ENCODE measurements around the gene APP.

APP gene

DNA sequence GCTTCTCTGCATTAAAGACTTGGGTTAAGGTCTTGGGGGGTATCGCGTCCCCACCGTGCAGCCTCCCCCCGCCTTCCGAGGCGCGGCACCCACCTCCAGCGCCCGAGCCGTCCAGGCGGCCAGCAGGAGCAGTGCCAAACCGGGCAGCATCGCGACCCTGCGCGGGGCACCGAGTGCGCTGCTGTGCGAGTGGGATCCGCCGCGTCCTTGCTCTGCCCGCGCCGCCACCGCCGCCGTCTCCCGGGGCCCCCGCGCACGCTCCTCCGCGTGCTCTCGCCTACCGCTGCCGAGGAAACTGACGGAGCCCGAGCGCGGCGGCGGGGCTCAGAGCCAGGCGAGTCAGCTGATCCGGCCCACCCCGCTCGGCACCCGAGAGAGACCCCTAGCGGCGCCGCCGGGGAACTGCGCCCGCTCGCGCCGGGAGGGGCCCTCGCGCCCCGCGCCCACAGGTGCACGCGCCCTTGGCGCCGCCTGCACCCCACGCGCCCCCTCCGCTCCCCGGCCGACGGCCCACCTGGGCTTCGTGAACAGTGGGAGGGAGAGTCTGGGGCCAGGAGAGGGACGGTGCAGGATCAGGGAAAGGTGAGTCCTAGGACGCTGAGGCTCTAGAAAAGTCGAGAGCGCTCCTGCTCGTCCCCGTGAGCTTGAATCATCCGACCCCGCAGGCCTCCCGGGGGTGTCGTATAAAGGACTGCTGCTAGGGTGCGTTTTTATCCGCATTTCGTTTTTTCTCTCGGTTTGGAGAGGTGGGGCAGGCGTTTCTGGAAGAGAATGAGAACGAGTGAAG lies at the start of gene APP:
TSS of gene APP (minus strand) at position 300 of the 787 bp plus-strand sequence. CDS start at position 150, 150 bp downstream.
- peak within 1 kb of the TSS; percentile 57 to 94 (median 88) for H3K27ac ChIP-seq
- H3K4me3 ChIP-seq, result peak within 1 kb of the TSS; percentile 72 to 90 (median 83)

DNA sequence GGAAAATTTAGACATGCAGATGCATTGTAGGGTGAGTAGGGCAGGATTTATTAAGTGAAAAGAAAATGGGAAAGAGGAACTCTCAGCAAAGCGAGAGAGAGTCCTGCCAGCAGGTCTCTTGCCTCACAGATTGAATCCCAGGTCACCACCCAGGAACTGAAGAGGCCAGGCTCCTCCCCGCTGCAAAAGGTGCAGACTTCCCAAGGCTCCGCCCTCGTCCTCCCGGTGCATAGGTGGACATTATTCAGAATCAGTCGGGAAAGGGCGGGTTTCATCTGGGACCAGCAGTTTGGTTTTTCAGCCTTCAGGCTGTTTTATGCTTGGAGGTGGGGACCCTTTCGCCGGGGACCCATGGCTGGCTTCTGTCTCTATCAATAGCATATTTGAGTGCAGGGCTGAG lies 41.6 kb upstream of the APP start:
- no peak overlapping the region for H3K4me3 ChIP-seq
- no peak overlapping the region for H3K27ac ChIP-seq

DNA sequence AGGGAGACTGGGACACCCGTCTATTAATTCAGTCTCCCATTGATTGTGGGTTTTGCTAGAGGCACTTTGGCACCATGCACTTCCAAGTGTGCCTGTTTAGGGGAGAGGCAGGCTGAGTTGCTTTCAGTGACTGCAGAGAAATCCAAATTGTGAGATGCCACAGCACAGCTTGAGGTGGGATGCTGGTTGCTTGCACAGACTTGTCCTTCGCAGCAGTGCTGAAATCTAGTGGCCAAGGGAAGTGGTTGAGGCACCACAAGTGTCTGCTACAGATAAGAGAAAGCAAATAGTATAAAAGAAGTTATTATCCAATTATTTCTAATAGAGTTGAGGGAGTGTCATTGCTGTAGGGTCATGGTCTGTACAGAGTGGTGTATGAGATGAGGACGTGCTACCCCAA lies 40.0 kb upstream of the APP start:
- no peak overlapping the region for H3K4me3 ChIP-seq
- no peak overlapping the region for H3K27ac ChIP-seq

DNA sequence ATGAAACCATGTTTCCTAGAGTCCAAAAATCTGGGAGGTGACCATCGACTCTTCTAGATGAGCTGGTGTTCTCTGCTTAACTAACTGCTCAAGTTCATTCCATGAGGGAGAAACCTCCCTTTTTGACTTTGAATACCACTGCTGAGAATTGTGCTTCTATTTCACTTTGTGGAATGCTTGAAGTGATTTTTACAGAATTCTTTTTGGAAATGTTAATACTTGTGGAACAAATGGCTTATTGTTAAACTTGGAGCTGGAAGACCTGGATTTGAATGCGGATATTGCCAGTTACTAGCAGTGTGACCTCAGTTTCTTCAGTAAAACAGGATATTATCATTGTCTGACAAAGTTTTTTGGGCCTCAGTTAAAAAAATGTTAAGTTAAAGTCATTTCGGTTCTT lies 36.5 kb upstream of the APP start:
- H3K4me3 ChIP-seq, result no peak overlapping the region
- H3K27ac ChIP-seq, result no peak overlapping the region

DNA sequence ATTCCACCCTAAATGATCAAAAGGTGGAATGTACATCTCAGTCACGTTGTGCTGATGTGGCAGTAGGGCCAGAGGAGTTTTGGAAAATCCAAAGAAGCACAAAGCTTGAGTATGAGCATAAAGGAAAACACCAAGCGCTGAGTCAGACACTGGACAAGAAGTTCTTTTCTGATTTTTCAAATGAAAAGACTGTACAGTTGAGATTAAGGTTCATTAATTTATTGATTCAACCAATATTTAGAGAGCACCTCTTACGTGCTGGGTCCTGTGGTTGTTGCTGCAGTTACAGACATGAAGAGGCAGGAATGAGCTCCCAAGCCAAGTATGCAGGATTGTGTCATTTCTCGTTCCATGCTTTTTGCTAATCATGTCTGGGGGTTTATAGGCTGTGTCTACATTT lies 28.9 kb upstream of the APP start:
- Histone ChIP-seq H3K4me3 (no peak overlapping the region), H3K27ac (peak overlapping the region in 2 of 21 experiments; percentile 40 to 45)

DNA sequence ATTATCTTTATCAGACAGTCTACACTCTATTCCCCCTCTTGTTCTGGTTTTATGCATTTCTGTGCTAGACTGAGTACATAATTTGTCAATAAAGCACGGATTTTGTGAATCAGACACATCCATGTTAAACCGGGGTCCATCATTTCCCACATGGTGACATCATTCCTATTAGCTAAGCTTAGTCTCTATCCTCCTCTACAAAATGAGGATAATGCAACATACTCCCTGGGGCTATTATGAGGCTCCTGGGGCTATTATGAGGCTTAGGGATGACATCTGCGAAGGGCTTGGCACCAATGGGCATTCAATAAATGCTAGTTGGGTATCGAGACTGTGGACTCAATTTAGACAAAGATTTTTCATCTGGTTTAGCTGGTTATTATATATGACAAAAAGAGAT lies 25.1 kb upstream of the APP start:
- Histone ChIP-seq H3K4me3 (no peak overlapping the region), H3K27ac (peak overlapping the region in 5 of 21 experiments; percentile 20 to 60 (median 30))

DNA sequence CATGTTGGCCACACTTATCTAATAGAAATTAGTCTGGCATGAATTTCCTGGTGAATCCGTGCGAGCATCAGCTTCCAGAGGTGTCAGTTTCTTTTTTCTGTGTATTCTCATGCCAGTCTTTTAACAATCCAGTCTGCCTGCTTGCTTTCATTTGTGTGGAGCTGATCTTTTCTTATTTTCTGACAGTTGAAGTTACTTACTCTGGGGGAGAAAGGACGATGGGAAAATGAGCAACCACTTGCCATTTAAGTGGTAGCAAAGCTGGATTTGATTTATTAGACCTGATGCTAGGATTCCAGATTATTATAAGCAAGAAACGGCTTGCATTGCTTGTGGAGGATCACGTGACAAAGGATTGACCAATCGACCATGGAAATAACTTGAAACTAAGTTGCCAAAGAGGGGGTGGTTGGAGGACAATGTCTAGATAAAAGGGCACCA lies 24.3 kb upstream of the APP start:
- Histone ChIP-seq H3K4me3 (no peak overlapping the region), H3K27ac (peak overlapping the region in 4 of 21 experiments; percentile 20 to 60 (median 39))

DNA sequence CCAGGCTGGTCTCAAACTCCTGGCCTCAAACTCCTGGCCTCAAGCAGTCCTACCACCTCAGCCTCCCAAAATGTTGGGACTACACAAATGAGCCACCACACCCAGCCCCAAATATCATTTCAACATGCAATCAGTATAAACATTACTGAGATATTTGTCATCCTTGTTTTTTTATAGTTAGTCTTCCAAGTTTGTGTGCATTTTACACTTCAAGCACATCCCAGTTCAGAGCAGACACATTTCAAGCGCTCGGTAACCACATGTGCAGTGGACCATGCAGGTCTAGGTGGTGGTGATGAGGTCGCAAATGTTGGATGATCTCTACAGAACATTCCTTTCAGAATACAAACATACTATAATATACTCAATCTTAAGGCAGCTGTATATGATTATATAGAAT lies 23.8 kb upstream of the APP start:
- Histone ChIP-seq H3K4me3 (no peak overlapping the region), H3K27ac (peak overlapping the region in 3 of 21 experiments; percentile 20 to 34 (median 23))

DNA sequence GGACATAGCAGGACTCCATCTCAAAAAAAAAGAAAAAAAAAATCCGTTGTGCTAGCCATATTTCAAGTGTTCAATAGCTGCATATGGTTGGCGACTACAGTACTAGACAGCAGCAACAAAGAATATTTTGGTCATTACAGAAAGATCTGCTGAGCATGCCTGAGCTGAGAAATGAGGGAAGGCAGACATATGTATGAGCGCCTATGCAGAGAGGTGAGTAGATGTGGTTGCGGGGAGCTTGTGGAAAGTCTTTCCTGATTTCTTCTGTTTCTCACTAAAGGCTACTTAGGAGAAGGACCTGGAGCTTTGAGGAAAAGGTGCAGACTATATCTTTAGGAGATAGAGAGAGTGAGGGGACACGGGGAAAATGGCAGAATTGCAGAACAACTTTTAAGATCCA lies 21.0 kb upstream of the APP start:
- Histone ChIP-seq H3K4me3 (no peak overlapping the region), H3K27ac (no peak overlapping the region)

DNA sequence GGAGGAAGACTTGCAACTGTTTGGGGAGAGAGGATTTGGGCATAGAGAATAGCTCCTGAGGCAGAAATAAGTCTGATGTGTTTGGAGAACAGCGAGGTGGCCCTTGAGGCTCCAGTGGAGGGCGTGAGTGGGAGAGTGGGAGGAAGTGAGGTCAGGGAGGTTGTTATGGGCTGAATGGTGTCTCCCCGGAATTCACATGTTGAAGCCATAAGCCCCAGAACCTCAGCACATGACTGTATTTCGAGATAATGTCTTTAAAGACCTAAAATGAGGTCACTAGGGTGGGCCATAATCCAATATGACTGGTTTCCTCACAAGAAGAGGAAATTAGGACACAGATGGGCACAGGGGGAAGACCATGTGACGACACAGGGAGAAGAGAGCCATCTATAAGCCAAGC lies 17.9 kb upstream of the APP start:
- H3K27ac ChIP-seq, result no peak overlapping the region
- H3K4me3 ChIP-seq, result no peak overlapping the region

DNA sequence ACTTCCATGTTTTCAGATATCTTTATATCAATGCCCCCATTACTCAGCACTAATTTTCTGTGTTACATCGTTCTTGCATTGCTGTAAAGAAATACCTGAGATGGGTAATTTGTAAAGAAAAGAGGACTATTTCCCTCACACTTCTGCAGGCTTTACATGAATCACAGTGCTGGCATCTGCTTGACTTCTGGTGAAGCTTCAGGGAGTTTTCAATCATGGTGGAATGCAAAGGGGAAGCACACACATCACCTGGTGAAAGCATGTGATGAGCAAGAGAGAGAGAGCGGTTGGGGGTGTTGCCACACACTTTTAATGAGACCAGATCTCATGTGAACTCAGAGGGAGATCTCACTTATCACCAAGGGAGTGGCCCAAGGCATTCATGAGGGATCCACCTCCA lies 14.9 kb upstream of the APP start:
- no peak overlapping the region for H3K27ac ChIP-seq
- H3K4me3 ChIP-seq, result no peak overlapping the region

DNA sequence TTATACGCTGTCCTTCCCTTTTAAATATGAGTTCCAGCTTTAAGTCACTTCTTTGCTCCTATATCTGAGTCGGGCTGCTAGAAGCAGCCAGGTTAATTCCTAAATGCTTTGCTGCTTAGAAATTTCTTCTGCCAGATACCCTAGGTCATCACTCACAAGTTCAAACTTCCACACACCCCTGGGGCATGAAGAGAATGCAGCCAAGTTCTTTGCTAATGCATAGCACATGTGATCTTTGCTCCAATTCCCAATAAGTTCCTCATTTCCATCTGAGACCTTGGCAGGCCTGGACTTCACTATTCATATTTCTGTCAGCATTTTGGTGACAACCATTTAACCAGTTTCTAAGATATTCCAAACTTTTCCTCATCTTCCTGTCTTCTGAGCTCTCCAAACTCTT lies 14.5 kb upstream of the APP start:
- Histone ChIP-seq H3K4me3 (no peak overlapping the region), H3K27ac (no peak overlapping the region)

DNA sequence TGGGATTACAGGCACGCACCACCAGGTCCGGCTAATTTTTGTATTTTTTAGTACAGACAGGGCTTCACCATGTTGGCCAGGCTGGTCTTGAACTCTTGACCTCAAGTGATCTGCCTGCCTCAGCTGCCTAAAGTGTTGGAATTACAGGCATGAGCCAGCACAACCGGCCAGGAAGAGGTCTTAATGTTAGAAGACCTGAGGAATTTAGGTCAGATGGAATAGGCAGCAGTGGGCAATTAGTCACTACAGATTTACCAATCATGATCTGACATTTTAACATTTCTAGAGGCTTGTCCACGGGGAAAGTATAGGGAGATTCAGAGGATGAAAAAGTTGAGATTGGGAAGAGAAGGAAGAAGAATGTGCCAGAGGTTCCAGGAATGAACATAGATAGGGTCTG lies 8.9 kb upstream of the APP start:
- no peak overlapping the region for H3K27ac ChIP-seq
- H3K4me3 ChIP-seq, result no peak overlapping the region

DNA sequence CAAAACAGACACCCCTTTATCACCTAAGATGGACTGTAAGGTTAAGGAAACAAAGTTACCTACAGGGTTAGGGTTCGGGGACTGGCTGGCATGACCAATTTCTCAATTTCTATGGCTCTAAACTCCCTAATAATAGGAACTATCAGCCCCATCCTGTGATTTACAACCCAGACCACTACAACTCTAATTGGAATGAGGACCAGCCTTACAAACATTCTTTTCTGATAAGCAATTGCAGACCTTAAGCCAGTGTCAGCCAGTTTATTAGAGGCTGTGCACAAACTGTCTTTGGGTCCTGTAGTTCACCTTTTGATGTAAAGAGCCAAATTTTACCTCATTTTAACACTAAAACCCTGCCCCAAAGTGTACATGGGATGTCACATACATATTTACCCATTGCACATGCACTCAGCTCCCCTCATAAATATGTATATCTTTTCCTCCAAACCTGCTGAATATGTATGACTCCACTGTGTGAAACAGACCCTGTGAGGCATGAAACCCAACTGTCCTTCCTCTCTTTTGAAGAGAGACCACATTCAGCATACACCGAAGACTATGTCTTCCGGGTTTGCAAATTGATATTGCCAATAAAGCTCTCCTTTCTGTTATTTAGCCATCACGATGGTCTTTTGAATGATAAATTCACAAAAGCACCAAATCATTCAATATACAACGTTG lies 7.3 kb upstream of the APP start:
- Histone ChIP-seq H3K27ac (peak overlapping the region in 1 of 21 experiments; percentile 8), H3K4me3 (no peak overlapping the region)

DNA sequence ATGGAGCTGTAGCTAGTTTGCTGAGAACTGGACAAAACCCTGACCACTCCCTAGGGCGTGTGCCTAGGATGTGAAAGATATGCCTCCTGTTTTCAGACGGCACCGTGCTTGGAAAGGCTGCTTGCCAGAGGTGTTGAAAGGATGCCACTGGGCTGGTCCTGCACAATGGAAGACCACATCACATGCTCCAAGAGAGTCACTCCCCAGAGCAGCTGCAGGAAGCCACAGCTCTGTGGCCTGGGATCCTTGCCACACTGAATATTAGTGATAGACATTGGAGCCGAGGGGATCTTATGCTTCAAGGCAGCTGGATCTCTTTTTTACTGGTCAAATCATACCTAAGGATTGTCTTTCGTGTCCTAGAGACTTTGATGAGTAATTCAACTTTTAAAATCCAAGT lies 6.6 kb upstream of the APP start:
- Histone ChIP-seq H3K27ac (peak overlapping the region in 1 of 21 experiments; percentile 8), H3K4me3 (no peak overlapping the region)

DNA sequence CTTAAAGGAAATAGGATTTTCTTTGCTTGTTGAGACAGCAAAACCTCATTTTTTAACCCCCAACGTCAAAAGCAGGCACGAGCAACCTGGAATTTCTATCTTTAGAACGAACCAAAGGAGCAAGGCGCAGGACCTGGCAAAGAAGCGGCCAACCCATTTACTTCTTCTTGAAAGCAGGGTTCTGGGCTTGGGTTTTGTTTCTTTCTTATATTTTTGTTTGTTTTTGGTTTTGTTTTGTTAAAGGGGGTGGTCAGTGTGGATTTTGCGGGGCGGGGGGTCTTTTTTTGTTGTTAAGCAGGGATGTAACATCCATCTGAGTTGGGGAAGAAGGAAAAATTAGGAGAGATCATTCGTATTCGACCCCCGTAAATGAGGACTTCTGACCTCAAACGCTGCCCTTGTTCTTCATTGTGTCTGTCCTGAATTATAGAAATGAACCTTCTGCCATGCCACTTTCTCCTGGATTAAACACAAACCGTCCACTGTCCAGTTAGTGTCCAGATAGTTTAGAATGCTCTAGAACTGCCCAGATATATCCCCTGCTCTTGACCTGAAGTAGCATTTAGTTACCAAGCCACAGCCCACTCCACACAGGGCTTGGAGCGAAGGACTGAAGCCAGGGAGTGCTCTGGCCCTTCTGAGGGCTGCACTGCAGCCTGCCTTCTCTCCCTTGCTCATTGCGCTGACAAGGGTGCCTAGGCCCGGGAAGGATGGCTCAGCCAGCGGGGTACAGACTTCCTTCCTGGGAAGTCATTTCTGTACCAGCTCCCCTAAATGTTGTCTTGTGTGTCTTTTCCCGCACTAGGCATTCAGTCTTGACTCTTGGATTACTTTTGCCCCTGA lies 909 bp upstream of the APP start:
- peak overlapping the region in 8 of 21 experiments; percentile 9 to 94 (median 87) for H3K27ac ChIP-seq
- H3K4me3 ChIP-seq, result peak overlapping the region; percentile 72 to 90 (median 83)

DNA sequence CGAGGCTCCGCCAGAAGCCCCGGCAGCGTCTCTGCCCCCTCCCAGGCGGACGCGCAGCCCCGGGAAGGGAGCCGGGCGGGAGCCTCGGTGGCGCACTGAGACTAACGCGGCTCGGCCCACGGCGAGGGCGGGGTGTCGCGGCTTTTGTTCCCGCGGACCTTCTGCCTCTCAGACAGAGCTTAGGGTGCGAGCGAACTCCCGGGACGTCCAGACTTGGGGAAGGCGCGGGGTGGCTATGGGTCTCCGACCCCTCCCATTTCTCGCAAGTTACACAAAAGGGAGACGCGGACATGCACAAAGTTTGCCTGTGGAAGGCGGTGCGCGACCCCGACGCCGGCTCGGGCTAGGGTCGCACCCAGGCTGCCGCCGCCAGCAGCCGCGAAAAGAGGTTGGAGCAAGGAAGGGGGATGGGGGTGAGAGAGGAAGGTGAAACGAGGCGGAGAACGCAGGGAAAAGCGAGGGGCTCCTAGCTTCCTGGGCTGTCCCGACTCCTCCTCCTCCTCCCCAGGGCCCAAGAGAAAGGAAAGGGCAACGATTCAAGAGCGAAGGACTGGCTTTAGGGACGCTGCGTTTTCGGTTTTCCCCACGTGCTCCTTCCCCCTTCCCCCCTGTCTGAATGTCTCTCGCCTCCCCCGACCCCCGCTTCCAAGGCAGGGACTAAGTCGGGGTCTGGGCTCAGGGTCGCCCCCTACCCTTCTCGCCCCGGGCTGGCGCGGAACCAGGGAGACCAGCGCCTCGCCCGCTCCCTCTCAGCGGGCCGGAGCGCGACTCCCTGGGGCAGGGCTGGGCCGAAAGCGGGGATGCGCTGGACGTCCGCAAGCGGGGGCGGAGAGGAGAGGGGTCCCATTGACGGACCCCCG lies 729 bp downstream of the APP start:
- Histone ChIP-seq H3K4me3 (peak overlapping the region; percentile 72 to 90 (median 83)), H3K27ac (peak overlapping the region; percentile 57 to 94 (median 88))

DNA sequence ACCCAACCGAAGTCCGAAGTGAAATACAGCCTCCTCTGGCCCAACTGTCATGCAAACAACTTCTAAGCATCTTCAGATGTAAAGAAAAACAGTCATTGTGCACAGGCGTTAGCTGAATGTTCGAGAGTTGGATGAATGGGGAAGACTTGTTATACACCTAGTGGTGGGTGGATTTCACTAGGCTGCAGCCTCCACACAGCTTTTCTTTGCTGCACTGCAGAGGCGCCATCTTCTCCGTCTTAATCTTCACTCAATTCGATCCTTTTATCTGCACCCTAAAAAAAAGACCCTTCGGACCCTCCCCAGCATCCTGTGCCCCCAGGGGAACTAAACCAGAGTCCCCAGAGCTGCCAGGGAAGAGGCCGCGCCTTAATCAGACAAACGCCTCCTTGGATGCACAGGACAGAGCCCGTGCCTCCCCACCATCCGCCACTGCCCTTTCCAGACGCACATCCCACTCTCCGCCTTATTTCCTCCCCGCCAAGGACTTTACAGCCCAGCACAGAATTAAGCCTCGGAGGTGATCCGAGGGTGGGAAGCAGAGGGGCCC lies 1.4 kb downstream of the APP start:
- Histone ChIP-seq H3K4me3 (peak overlapping the region; percentile 72 to 90 (median 83)), H3K27ac (peak overlapping the region; percentile 57 to 94 (median 88))

DNA sequence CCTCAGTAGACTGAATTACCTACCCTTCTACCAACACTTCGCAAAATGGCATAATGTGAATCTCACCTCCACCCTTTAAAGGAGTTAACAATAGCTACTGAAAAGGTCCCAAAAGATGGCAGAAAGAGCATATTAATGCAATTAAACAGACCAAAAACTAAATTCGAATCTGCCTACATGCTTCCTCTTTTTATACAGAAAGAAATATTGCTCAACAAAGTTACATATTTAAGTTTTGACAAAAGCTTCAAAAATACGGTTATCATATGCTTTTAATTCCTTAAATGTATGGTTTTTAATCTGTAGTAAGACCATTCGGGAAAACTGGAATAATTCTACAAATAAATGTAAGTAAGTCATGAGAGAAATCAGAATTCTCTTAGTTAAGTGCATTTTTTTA lies 2.2 kb downstream of the APP start:
- H3K27ac ChIP-seq, result peak overlapping the region in 13 of 21 experiments; percentile 20 to 94 (median 86)
- peak overlapping the region; percentile 72 to 90 (median 83) for H3K4me3 ChIP-seq

Measured in skin epidermis (tissue), 12 donors.